ENCODE results near the gene SEMA4D.

Gene SEMA4D

GRCh38 chr9:89531766-89532165, 33.9 kb upstream of the SEMA4D start:
- no peak overlapping the region for H3K4me3 ChIP-seq (ENCODE audit: low read depth, low read length)
- TF ChIP-seq, protein P1, sequence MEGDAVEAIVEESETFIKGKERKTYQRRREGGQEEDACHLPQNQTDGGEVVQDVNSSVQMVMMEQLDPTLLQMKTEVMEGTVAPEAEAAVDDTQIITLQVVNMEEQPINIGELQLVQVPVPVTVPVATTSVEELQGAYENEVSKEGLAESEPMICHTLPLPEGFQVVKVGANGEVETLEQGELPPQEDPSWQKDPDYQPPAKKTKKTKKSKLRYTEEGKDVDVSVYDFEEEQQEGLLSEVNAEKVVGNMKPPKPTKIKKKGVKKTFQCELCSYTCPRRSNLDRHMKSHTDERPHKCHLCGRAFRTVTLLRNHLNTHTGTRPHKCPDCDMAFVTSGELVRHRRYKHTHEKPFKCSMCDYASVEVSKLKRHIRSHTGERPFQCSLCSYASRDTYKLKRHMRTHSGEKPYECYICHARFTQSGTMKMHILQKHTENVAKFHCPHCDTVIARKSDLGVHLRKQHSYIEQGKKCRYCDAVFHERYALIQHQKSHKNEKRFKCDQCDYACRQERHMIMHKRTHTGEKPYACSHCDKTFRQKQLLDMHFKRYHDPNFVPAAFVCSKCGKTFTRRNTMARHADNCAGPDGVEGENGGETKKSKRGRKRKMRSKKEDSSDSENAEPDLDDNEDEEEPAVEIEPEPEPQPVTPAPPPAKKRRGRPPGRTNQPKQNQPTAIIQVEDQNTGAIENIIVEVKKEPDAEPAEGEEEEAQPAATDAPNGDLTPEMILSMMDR (IDR thresholded peaks at IDR 0.05; ENCODE audit: low read depth, low read length) = no peak
- DNase-seq (ENCODE audit: low read depth, low spot score) = no peak
- in situ Hi-C loops (cut with HindIII; ENCODE audit: low sequenced_read_pairs) = no loop called here

- H3K4me3 ChIP-seq (ENCODE audit: low read depth, low read length) = no peak overlapping the region
- TF ChIP-seq, protein P1 (IDR thresholded peaks at IDR 0.05; ENCODE audit: low read depth, low read length) = no peak
- no peak for DNase-seq (ENCODE audit: low read depth, low spot score)
- in situ Hi-C loops (cut with HindIII; ENCODE audit: low sequenced_read_pairs) = no loop called here
Measured at GRCh38 chr9:89530726-89531125, 32.8 kb upstream of the SEMA4D start.

DNA sequence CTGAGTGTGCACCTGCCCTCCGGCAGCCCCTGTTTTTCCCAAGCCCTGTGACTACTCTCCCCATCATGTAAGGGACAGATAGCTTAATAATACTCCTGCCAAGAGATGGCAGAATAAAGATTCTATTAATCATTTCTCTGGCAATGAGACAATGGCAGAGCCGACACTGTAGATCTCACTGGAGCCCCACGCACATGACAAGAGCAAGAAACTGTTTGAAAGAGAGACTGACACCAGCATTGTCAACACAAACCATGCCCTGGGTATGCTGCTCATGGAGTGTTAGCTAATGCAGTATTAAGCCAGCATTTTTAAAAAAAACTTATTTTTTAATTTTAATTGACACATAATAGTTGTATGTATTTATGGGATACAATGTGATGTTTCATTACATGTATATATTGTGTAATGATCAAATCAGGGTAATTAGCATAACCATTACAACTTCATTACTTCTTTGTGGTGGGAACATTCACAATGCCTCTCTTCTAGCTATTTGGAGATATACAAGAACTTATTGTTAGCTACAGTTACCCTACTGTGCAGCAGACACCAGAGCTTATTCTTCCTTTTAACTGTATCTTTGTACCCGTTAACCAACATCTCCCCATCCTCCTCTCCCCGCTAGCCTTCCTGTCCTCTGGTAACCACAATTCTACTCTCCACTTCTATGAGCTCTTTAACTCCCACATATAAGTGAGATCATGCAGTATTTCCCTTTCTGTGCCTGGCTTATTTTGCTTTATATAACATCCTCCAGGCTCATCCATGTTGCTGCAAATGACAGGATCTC, 31.5 kb upstream of the SEMA4D start:
- no peak for DNase-seq (ENCODE audit: low read depth, low spot score)
- in situ Hi-C loops (cut with HindIII; ENCODE audit: low sequenced_read_pairs) = no loop called here
- TF ChIP-seq, protein P1 (IDR thresholded peaks at IDR 0.05; ENCODE audit: low read depth, low read length) = no peak
- H3K4me3 ChIP-seq (ENCODE audit: low read depth, low read length) = no peak overlapping the region

DNA sequence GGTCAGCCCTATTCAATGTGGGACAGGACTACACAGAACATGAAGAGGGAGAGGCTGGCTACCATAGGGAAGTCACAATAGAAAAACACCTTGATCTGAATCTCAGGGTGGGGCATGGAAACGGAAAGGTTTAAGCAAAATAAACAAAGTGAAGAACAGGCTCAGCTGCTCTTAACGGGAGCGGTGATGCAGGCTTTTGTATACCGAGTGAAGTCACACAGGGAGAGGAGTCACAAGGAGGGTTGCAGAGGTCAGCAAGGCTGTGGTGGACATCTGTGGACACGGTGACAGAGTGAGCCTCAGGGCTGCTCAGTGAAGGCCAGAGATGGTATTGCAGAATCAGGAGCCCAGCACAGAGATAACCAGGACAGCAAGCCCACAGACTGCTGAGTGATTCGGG, 30.6 kb upstream of the SEMA4D start:
- no peak for DNase-seq (ENCODE audit: low read depth, low spot score)
- in situ Hi-C loops (cut with HindIII; ENCODE audit: low sequenced_read_pairs) = no loop called here
- no peak overlapping the region for H3K4me3 ChIP-seq (ENCODE audit: low read depth, low read length)
- TF ChIP-seq, protein P1 (IDR thresholded peaks at IDR 0.05; ENCODE audit: low read depth, low read length) = no peak

GRCh38 chr9:89528131-89528530, 30.2 kb upstream of the SEMA4D start:
- H3K4me3 ChIP-seq (ENCODE audit: low read depth, low read length) = no peak overlapping the region
- in situ Hi-C loops (cut with HindIII; ENCODE audit: low sequenced_read_pairs) = no loop called here

DNA sequence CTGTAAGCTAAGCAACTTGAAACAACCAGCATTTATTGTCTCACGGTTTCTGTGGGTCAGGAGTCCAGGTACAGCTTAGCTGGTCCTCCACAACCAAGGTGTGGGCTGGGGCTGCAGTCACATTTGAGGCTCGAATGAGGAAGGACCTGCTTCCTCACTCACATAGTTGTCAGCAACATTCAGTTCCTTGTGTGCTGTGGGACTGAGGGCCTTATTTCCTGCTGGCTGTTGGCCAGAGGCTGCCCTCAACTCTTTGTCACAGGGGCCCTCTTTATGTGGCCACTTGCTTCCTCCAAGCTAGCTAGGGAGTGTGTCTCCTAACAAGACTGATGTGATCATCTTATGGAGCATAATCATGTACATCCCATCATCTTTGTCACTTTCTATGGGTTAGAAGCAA, 29.2 kb upstream of the SEMA4D start:
- TF ChIP-seq, protein P1 (IDR thresholded peaks at IDR 0.05; ENCODE audit: low read depth, low read length) = no peak
- H3K4me3 ChIP-seq (ENCODE audit: low read depth, low read length) = no peak overlapping the region
- DNase-seq (ENCODE audit: low read depth, low spot score) = no peak
- in situ Hi-C loops (cut with HindIII; ENCODE audit: low sequenced_read_pairs) = no loop called here

More at GRCh38 chr9:89528131-89528530, 30.2 kb upstream of the SEMA4D start:
- no peak for DNase-seq (ENCODE audit: low read depth, low spot score)
- TF ChIP-seq, protein P1 (IDR thresholded peaks at IDR 0.05; ENCODE audit: low read depth, low read length) = no peak

All from astrocyte of the spinal cord (primary cell).